Inflammatory macrophage treated with lipopolysaccharide for 4 hours (primary cell): ENCODE data around the gene C5orf58.
A peak's percentile ranks its signal among the peaks of the same experiment; 100 is the strongest.

Experiments
- DNase-seq: peaks from one replicate; pipeline ENCODE4 v3.0.0-alpha.2; 2020

C5orf58 gene

DNA sequence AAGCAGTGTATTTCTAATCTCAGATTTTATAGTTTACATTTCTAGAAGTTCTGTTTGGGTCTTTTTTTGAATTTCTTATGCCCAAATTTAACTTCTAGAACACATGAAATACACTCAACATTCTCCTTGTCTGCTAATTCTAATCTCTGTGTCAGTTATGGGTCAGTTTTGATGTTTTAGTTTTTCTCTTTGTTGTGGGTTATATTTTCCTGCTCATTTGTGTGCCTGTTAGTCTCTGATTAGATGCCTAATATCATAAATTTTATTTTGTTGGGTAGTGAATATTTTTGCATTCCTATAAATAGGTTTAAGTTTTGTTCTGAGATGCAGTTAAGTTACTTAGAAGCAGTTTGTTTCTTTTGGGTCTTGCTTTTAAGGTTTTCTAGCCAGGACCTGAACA lies 52.4 kb downstream of the C5orf58 start:
- no peak for DNase-seq

DNA sequence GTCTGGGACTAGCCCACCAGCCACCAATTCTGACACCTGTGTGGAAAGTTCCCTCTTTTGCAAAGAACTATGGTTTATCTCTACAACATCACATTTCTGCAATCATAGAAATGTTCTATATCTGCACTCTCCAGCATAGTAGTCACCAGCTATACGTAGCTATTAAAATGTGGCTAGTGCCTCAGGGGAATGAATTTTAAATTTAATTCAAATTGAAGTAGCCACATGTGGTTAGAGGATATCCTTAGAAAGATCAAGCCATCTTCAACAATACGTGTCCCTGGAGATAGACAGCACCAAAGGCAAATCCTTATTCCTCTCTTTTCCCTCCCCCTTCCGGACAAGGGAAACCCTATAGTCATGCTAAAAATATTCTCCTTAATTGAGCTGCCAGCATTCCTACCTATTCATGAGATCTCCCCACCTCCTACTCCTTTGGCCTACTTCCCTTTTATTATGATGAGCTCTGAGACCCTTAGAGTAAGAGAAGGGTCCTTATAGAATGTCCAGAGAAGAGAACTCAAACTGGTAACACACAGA lies 53.7 kb downstream of the C5orf58 start:
- no peak for DNase-seq

DNA sequence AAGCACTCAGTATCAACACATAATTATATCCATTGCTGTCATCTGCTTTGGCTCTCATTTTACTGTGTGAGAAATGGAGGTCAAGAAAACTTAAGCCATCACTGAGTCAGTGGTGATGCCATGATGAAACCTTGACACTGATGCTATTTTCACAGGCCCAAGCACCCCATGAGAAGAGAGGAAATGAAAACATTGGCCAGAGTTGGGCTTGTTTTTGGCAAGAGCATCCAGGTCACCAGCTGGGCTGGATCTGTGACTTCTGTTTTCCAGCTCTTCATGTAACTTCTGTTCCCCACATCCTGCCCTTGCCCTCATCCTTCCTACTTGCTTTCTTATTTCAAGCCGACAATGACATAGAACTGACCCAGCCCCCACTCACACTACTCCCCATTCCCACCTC lies 54.7 kb downstream of the C5orf58 start:
- peak; percentile 95 for DNase-seq

DNA sequence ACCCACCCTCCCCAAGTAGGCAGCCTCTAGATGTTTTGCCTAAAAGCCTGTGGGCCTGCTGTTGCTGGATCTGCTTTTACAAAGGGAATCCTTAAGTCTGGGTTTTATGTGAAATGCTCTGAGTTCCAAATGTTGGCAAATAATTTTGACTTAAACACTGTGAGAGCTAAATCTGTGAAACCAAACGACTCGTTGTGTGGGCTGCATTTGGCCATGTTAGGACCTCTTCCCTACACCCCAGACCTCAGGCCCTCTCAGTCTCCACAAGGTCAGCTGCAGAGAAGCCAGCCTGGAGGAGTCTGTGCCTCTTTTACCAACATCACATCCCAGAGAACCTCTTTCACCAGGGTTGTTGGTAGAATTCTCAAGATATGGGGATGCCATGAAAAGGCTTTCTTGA lies 55.4 kb downstream of the C5orf58 start:
- no peak for DNase-seq

DNA sequence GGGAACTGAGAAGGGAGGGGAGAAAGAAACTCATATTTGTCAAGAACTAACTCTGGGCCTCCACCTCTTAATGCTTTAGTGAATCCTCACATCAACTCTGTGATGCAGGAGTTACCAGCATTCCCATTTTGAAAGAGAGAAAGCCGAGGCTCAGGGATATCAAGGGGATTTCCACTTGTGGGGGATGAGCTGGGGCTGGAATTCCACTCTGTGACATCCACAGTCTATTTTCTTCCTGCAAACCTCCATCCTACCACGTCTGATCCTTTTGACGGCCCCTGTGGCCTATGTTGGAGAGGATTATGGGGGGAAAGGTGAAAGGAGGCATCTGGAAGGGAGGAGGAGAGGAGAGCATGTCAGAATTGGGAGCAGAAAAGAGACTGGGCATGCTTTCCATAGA lies 55.8 kb downstream of the C5orf58 start:
- DNase-seq, result no peak

DNA sequence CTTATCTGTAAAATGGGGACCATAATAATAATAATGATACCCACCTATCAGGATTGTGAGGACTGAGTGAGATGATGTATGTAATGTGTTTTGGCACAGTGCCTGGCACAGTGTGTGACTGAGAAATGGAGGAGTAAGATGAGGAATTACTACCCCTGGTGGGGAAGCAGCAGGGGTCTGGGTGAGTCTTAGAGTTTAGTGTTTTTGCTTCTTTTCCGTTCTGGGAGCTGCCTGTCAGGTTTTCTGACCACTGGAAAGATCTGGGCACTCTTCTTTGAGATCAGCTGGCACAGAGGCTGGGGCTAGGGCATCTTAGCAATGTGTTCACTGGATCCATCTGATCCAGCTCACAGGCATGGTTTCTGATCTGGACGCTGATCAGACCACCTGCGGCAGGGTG lies 56.3 kb downstream of the C5orf58 start:
- no peak for DNase-seq

DNA sequence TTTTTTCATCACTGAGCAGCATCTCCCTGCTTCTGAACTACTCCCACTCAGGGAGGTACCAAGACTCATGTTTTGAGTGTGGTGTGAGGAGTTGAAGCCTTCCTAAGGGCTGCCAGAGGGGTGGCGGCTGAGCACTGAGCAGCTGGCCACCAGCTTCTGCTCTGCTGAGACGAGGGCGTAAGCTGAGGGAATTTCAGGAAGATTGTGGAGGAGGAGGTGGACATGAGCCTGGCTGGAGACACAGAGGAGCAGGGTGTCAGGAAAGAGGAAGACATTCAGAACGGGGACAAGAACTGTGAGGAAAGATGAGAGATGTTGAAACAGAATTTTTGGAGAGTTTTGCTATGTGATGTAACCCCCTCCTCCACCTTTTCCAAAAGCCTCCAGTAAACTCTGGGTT lies 57.0 kb downstream of the C5orf58 start:
- peak; percentile 83 for DNase-seq

DNA sequence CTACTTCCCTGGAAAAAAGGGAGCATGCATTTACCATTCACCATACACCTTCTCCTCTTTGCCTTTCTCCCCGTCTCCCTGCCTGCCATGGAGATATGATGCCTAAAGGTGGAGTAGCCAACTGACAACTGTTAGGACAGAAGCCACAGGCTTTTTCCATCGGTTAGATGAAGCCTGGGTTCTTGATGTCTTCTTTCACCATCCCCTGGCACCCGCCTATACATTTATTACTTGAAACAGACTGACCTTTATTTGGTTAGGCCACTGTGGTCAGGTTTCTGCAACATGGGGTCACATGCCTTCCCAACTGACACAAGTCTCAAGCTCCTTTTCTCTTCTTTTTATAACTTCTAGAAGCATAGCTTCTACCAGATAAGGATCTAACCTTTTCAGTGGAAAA lies 57.7 kb downstream of the C5orf58 start:
- DNase-seq, result peak; percentile 68

DNA sequence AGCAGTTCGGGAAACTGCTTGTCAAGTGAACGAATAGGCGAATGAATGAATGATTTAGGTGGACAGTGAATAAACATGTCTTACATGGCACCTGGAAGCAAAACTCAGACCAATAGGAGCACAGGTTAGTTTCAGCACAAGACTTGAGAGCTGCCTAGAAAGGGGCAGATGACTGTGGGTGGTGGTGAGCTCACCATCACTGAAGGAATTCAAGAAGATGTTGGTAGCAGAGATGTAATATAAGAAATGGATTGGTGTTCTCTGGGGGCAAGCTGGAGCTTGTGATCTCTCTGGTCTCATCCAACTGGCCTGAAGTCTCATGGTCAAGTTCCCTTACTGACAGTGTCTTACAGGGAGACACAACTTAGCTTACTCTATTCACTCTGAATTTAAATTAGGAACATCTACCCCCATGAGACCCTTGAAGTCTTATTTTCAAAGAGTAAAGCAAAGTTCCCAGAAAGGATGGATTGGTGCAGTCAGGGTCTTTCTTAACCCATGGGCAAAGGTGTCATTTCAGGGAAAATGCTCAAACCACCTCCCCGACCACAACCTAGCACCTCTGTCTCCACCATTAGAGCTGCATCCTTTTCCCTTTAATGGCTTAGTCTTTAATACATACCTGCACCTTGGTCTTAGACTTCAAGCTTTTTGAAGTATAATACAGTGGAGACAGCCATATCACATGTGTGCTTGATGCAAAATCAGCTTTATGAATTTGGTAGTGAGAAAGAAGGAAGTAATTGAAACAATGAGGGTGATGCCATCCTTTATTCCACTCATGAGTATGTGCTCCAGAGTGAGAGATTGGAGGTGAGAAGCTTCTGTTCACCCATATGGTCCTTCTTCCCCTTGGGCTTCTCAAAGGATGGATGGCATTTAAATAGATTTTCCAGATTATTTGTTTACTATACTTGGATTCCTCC lies 59.7 kb downstream of the C5orf58 start:
- no peak for DNase-seq

DNA sequence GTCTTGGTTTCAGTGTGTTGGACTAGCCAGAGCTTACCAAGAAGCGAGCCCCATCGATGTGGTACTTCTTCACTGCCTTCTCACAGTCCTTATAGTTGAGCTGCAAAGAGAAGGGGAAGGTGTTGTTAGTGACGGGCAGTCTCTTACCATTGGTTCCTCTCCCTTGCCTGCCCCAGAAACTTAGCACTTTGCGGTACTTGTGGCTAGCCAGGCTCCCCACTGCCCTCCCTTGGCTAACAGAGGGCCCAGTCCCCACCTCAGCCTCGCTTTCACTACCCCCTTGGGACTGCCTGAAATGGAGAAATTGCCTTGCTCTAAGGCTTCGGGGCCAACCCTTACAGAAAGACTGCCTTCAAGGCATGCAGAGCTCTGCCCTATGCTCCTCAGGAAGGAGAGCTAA lies 60.5 kb downstream of the C5orf58 start:
- DNase-seq, result peak; percentile 88

DNA sequence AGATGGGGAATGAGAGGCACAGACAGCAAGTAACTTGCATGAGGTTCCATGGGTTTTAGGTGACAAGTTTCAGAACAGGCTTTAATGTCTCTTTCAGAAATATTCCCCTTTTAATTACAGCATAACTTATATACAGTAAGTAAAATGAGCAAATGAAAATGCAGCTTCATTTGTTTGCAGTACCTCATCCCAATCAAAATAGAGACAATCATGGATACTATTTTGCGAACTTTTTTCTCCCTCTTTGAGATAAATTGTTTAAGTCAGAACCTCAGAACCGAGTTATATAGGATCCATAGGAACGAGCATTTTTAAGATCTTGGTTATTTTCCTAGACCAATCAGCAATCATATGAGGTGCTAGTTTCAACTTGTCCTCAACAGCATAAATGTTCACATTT lies 61.3 kb downstream of the C5orf58 start:
- no peak for DNase-seq

DNA sequence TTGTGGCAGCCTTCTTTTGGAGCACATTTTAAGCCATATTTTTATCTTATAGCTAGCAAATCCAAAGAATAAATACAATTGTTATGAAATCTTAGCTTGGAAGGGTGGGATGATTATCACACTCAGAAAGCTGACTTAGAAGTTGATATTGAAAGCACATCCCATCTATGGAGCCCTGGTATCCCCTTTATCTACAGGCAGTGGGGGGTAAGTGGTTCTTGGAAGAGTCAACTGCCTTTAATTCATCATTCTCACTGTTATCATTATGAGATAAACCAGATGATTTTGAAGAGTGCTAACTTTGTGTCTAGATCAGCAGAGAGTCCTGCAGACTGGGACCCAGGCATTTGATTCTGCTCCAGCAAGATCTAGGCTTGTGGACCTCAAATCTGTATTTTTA lies 61.8 kb downstream of the C5orf58 start:
- DNase-seq, result no peak
